Spleen (tissue), 11 donors: ENCODE results near the gene MS4A18. TPM values are rescaled to one million over a fixed set of nuclear protein-coding genes. Genes with fewer than 3 reads are reported as not detected.

Experiments
- DNase-seq: peaks from one replicate; pipeline ENCODE4 v3.0.0-alpha.2; 2020
- H3K27ac ChIP-seq, 8 donors: fragments of 200-600 bp; sonication (generic) in 7 of 8; 1 replicate in 4 of 8; 2 replicates in 4 of 8; pipeline versions ENCODE4 v1.5.0 to v1.8.0; 2016 to 2021; ENCODE audit warnings: inconsistent platforms in 4 of 8, mild to moderate bottlenecking in 4 of 8, moderate library complexity in 1 of 8
- H3K27me3 ChIP-seq, 7 donors: fragments of 200-600 bp; sonication (generic) in 6 of 7; replicated peaks in 1 of 7; 1 replicate in 4 of 7; 2 replicates in 3 of 7; pipeline versions ENCODE4 v1.5.0 to v1.8.0; 2016 to 2021; ENCODE audit warnings: inconsistent platforms in 3 of 7, mild to moderate bottlenecking in 1 of 7
- H3K36me3 ChIP-seq, 6 donors: fragments of 200-600 bp; sonication (generic) in 5 of 6; 1 replicate in 4 of 6; 2 replicates in 2 of 6; pipeline versions ENCODE4 v1.5.0 to v1.8.0; 2016 to 2021; ENCODE audit warnings: inconsistent platforms in 2 of 6
- H3K4me1 ChIP-seq, 6 donors: fragments of 200-600 bp; sonication (generic) in 5 of 6; 1 replicate in 3 of 6; 2 replicates in 3 of 6; pipeline versions ENCODE4 v1.5.0 to v1.8.0; 2016 to 2021; ENCODE audit warnings: inconsistent platforms in 3 of 6
- H3K4me3 ChIP-seq, 8 donors: fragments of 200-600 bp; sonication (generic) in 7 of 8; 1 replicate in 4 of 8; 2 replicates in 4 of 8; pipeline versions ENCODE4 v1.5.0 to v1.8.0; 2016 to 2021; ENCODE audit warnings: inconsistent platforms in 4 of 8, mild to moderate bottlenecking in 4 of 8, moderate library complexity in 2 of 8
- H3K9me3 ChIP-seq, 8 donors: fragments of 200-600 bp; sonication (generic) in 7 of 8; 1 replicate in 4 of 8; 2 replicates in 4 of 8; pipeline versions ENCODE4 v1.5.0 to v1.8.0; 2016 to 2021; ENCODE audit warnings: inconsistent platforms in 4 of 8
- POLR2A ChIP-seq, 3 donors: fragments of 450-650 bp; IDR thresholded peaks; one replicate each; pipeline ENCODE4 v1.5.1; 2017; ENCODE audit warnings: antibody characterized with exemption in 3 of 3, mild to moderate bottlenecking in 1 of 3
- POLR2AphosphoS5 ChIP-seq, 3 donors: sonication (generic); formaldehyde crosslinking; IDR thresholded peaks; one replicate each; pipeline ENCODE4 v1.5.1; 2017; ENCODE audit warnings: antibody characterized with exemption in 3 of 3
- WGBS, 5 donors: extraction: QIAGEN DNeasy Blood & Tissue Kit in 3 of 5; methylation state at CpG; one replicate each; pipeline versions ENCODE4 v1.1.5 to v1.1.7; 2013 to 2018; 5-methylcytosine and 5-hydroxymethylcytosine counted together
- intact Hi-C: fragments of 100-400 bp; cut with DNase I; formaldehyde crosslinking; loops from one replicate; pipeline ENCODE4 v1.15.0; 2023; ENCODE audit warnings: low total_unique reads
- polyA plus RNA-seq, 3 donors: library from polyadenylated mRNA; stranded (reverse); fragments of 200-250 nt; gene quantifications; one replicate each; pipeline ENCODE4 v1.2.1, GENCODE V29; 2013
- total RNA-seq, 7 donors: library from RNA; depleted of rRNA in 3 of 7; stranded (reverse); fragments of >200 nt in 3 of 7; fragmentation: NEBNext Ultra II Directional in 4 of 7; extraction: Animal tissue kit (Norgen Biotek cat#: 25700) in 4 of 7; gene quantifications; one replicate each; pipeline versions ENCODE4 v1.1.0 to v1.2.1, GENCODE V29; 2016 to 2021
- TF ChIP-seq, protein P1 (sequence below), 11 experiments: fragments of 200-600 bp in 7 of 11; fragments of 450-650 bp in 4 of 11; sonication (generic) in 4 of 11; IDR thresholded peaks in 8 of 11; conservative IDR thresholded peaks in 3 of 11; 1 replicate in 7 of 11; 2 replicates in 4 of 11; pipeline versions ENCODE4 v1.4.0 to v1.8.0; 2016 to 2021; ENCODE audit warnings: antibody characterized with exemption in 11 of 11, inconsistent platforms in 4 of 11, mild to moderate bottlenecking in 1 of 11
- donor health status: healthy with polysubstance abuse.
- donor health status: DM: no; HTN: no; CAD: no; lungs with moderate emphysema.
- donor health status: DM: no; HTN: no; CAD: no.
- donor health status: Bipolar disorder and iron deficiency.
- donor health status: healthy.
- donor health status: DM: no; HTN: no; CAD: no.
- donor health status: DM: yes; HTN: yes; CAD: no.

Gene MS4A18
- total and polyA plus RNA-seq, 10 donors = not detected

DNA sequence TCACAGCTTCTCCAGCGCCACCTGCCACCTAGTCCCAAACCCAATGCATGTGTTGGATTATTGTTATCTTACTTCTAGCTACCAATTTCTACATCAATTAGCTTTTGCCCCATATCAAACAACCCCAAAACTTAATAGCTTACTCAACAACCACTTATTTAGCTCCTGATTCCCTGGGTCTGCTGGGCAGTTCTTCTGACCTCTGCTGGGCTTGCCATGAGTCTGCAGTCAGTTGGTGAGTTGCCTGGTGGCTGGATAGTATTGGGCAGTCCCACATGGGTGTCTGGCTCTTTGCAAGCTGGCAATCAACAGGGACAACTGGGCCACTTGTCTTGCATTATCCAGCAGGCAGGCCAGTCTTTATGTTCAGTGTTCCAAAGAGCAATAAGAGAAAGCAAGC lies 18.5 kb downstream of the MS4A18 start:
- WGBS, 5 donors = 81 to 93% (median 89%) methylated on average over 1 of the region's 1 CpG
- H3K36me3 ChIP-seq = no peaks in the 10 kb centered on the region

GRCh38 chr11:60744114-60744513 lies 19.6 kb downstream of the MS4A18 start:
- no peaks in the 10 kb centered on the region for H3K36me3 ChIP-seq
- H3K9me3 ChIP-seq = peaks cover 0 to 19% (median 4%) of the 10 kb centered on the region in 8 donors
- WGBS, 5 donors = 80 to 96% (median 87%) methylated on average over 5 of the region's 5 CpGs
- H3K4me1 ChIP-seq = no peaks in the 10 kb centered on the region
- H3K27me3 ChIP-seq = peaks cover 0 to 4% (median 0%) of the 10 kb centered on the region in 7 donors
- no peak for DNase-seq
- intact Hi-C loops = no loop called here
- H3K4me3 ChIP-seq = no peak overlapping the region
- no peak overlapping the region for H3K27ac ChIP-seq
- no peak for TF ChIP-seq POLR2AphosphoS5 (IDR thresholded peaks at IDR 0.05)

More for the DNA sequence above, 18.5 kb downstream of the MS4A18 start:
- Histone ChIP-seq H3K27me3 (peaks cover 0 to 13% (median 0%) of the 10 kb centered on the region in 7 donors), H3K4me1 (no peaks in the 10 kb centered on the region), H3K9me3 (peaks cover 0 to 19% (median 4%) of the 10 kb centered on the region in 8 donors), H3K4me3 (no peak overlapping the region), H3K27ac (no peak overlapping the region)
- DNase-seq = no peak
- intact Hi-C loops = no loop called here
- TF ChIP-seq POLR2A (IDR thresholded peaks at IDR 0.05) = no peak
- TF ChIP-seq POLR2AphosphoS5 (IDR thresholded peaks at IDR 0.05) = no peak
- TF ChIP-seq, protein P1, sequence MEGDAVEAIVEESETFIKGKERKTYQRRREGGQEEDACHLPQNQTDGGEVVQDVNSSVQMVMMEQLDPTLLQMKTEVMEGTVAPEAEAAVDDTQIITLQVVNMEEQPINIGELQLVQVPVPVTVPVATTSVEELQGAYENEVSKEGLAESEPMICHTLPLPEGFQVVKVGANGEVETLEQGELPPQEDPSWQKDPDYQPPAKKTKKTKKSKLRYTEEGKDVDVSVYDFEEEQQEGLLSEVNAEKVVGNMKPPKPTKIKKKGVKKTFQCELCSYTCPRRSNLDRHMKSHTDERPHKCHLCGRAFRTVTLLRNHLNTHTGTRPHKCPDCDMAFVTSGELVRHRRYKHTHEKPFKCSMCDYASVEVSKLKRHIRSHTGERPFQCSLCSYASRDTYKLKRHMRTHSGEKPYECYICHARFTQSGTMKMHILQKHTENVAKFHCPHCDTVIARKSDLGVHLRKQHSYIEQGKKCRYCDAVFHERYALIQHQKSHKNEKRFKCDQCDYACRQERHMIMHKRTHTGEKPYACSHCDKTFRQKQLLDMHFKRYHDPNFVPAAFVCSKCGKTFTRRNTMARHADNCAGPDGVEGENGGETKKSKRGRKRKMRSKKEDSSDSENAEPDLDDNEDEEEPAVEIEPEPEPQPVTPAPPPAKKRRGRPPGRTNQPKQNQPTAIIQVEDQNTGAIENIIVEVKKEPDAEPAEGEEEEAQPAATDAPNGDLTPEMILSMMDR (IDR thresholded peaks at IDR 0.05 in 8 of 11, conservative IDR thresholded peaks at IDR 0.05 in 3 of 11) = no peak

DNA sequence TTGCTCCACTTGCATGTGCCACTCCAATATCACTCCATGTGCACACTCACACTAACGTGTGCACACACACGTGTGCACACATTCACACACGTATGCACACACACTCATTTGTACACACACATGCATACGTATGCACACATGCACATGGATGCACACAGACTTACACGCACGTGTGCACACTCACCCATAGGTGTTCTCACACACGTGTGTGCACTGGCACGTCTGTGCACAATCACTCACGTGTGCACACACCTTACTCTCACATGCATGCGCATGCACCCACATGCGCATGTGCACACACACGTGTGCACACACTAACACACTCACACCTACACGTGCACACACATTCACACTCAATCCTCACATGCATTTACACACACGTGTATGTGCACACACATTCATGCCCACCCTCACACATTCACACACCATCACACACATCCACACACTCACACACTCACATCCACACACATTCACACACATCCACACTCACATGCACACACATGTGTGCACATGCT lies 22.9 kb downstream of the MS4A18 start:
- no peak overlapping the region for H3K4me3 ChIP-seq
- H3K27me3 ChIP-seq = peaks cover 0 to 32% (median 0%) of the 10 kb centered on the region in 7 donors
- no peak overlapping the region for H3K27ac ChIP-seq
- no peak for DNase-seq
- intact Hi-C loops = no loop called here
- H3K4me1 ChIP-seq = no peaks in the 10 kb centered on the region
- H3K9me3 ChIP-seq = peaks cover 0 to 7% (median 1%) of the 10 kb centered on the region in 8 donors
- no peaks in the 10 kb centered on the region for H3K36me3 ChIP-seq
- TF ChIP-seq POLR2A (IDR thresholded peaks at IDR 0.05) (no peak), POLR2AphosphoS5 (IDR thresholded peaks at IDR 0.05) (no peak)
- TF ChIP-seq, protein P1 (IDR thresholded peaks at IDR 0.05 in 8 of 11, conservative IDR thresholded peaks at IDR 0.05 in 3 of 11) = no peak
- 92 to 97% (median 94%) methylated on average over 14 of the region's 14 CpGs for WGBS, 5 donors

GRCh38 chr11:60748225-60748624 lies 23.7 kb downstream of the MS4A18 start:
- WGBS, 5 donors = 83 to 95% (median 92%) methylated on average over 16 to 17 of the region's 17 CpGs
- H3K27ac ChIP-seq = no peak overlapping the region

More at GRCh38 chr11:60748225-60748624, 23.7 kb downstream of the MS4A18 start:
- H3K4me1 ChIP-seq = no peaks in the 10 kb centered on the region
- no peak for TF ChIP-seq POLR2AphosphoS5 (IDR thresholded peaks at IDR 0.05)
- TF ChIP-seq, protein P1 (IDR thresholded peaks at IDR 0.05 in 8 of 11, conservative IDR thresholded peaks at IDR 0.05 in 3 of 11) = no peak
- TF ChIP-seq POLR2A (IDR thresholded peaks at IDR 0.05) = no peak
- peaks cover 0 to 4% (median 0%) of the 10 kb centered on the region in 8 donors for H3K9me3 ChIP-seq
- intact Hi-C loops = no loop called here
- H3K4me3 ChIP-seq = no peak overlapping the region
- DNase-seq = no peak
- no peaks in the 10 kb centered on the region for H3K36me3 ChIP-seq
- H3K27me3 ChIP-seq = peaks cover 0 to 40% (median 0%) of the 10 kb centered on the region in 7 donors
